ENCODE data around the gene EIF5AL1.

DNA sequence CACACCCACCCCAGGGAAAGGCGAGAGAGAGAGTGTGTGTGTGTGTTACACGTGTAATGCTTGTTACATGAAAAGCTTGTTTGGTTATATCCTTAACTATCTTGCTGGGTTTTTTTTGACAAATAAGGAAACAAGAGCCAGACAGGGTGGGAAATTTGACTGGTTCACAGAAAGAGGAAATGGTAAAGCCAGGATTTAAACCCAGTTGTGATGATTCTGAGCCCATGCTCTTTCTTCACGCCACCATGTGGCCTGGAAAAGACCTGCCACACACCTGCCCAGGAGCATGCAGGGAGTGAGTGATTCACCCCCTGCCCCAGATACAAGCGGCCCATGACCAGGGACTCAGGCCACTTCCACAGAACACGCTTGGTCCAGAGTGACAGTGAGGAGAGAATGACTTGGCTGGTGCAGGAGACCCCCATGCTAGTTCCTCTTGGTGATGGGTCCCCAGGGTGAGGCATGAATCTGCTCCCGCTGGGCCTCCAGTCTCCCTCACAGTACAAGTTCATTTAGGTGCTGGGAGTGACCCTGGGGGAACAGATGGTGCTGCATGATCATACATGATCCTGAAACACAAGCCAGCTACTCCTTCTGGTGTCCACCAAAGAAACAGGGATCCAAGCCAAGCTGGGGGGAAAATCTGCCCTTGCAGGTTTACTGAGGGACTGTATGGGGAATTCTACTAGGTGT, 21.0 kb upstream of the EIF5AL1 start:
- TF ChIP-seq, protein P1, sequence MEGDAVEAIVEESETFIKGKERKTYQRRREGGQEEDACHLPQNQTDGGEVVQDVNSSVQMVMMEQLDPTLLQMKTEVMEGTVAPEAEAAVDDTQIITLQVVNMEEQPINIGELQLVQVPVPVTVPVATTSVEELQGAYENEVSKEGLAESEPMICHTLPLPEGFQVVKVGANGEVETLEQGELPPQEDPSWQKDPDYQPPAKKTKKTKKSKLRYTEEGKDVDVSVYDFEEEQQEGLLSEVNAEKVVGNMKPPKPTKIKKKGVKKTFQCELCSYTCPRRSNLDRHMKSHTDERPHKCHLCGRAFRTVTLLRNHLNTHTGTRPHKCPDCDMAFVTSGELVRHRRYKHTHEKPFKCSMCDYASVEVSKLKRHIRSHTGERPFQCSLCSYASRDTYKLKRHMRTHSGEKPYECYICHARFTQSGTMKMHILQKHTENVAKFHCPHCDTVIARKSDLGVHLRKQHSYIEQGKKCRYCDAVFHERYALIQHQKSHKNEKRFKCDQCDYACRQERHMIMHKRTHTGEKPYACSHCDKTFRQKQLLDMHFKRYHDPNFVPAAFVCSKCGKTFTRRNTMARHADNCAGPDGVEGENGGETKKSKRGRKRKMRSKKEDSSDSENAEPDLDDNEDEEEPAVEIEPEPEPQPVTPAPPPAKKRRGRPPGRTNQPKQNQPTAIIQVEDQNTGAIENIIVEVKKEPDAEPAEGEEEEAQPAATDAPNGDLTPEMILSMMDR (IDR thresholded peaks at IDR 0.05), result no peak
- no peak for TF ChIP-seq POLR2A (IDR thresholded peaks at IDR 0.05)
